Activated CD4-positive, alpha-beta memory T cell treated with anti-CD3 and anti-CD28 coated beads for 36 hours (primary cell): Measurements from ENCODE around the gene SART1. TPM values are rescaled to one million over a fixed set of nuclear protein-coding genes. Genes with fewer than 3 reads are reported as not detected.
"Not testable (repeated sequence)": the region's sequence is repeated elsewhere in the genome, so short reads cannot be mapped to it uniquely, and the experiment has no call there.

ENCODE experiments used
- CTCF ChIA-PET: fragments of 350-600 bp; sonication (Branson Sonifier 250); formaldehyde crosslinking; loops from one replicate; lab custom pipeline; 2021; ENCODE audit warnings: antibody characterized with exemption, inconsistent platforms; lab: Charles Lee
- POLR2A ChIA-PET: fragments of 350-600 bp; sonication (Branson Sonifier 250); formaldehyde crosslinking; loops from one replicate; lab custom pipeline; 2021; ENCODE audit warnings: antibody characterized with exemption; lab: Charles Lee
- DNase-seq: peaks from one replicate; pipeline ENCODE4 v3.0.0-alpha.2; 2020
- H3K27ac Mint-ChIP-seq: one replicate; pipeline ENCODE4 v1.8.0; 2021; ENCODE audit warnings: mixed read lengths
- H3K27me3 Mint-ChIP-seq: one replicate; pipeline ENCODE4 v1.8.0; 2021; ENCODE audit warnings: mixed read lengths
- H3K36me3 Mint-ChIP-seq: one replicate; pipeline ENCODE4 v1.8.0; 2021; ENCODE audit warnings: mixed read lengths
- H3K4me1 Mint-ChIP-seq: one replicate; pipeline ENCODE4 v1.8.0; 2021; ENCODE audit warnings: low read depth, mixed read lengths
- H3K4me3 Mint-ChIP-seq: one replicate; pipeline ENCODE4 v1.8.0; 2021; ENCODE audit warnings: mild to moderate bottlenecking, mixed read lengths
- H3K9me3 Mint-ChIP-seq: one replicate; pipeline ENCODE4 v1.8.0; 2021; ENCODE audit warnings: mixed read lengths
- intact Hi-C: fragments of 100-400 bp; cut with micrococcal nuclease; formaldehyde crosslinking; loops from one replicate; pipeline ENCODE4 v1.15.1; 2023
- total RNA-seq, 2 experiments: library from RNA; stranded (reverse); gene quantifications; one replicate each; pipeline ENCODE4 v1.2.3, GENCODE V29; 2021

SART1 gene
- total RNA-seq, 2 experiments from 2014 or later, result 59.1 to 60.5 TPM

- CTCF ChIA-PET, result interaction anchor here (3.1 kb wide), 1 partner anchor 66 kb away, joined by 11 read pairs; no protein-coding TSS in a partner anchor
- H3K27me3 Mint-ChIP-seq, POLR2A ChIA-PET, intact Hi-C loops, H3K36me3 Mint-ChIP-seq, H3K4me1 Mint-ChIP-seq, H3K9me3 Mint-ChIP-seq, DNase-seq, H3K27ac Mint-ChIP-seq, H3K4me3 Mint-ChIP-seq: not testable (repeated sequence)
These were observed 10.8 kb upstream of the SART1 start for GRCh38 chr11:65950711-65951110.

- H3K27ac Mint-ChIP-seq, H3K36me3 Mint-ChIP-seq, H3K4me1 Mint-ChIP-seq, H3K4me3 Mint-ChIP-seq, H3K27me3 Mint-ChIP-seq, DNase-seq, intact Hi-C loops, H3K9me3 Mint-ChIP-seq: not testable (repeated sequence)
- ChIA-PET CTCF (interaction anchor here (3.1 kb wide), 1 partner anchor 67 kb away, joined by 11 read pairs; no protein-coding TSS in a partner anchor), POLR2A (interaction anchor here (0.5 kb wide), 1 partner anchor 40 kb away, joined by 3 read pairs; no protein-coding TSS in a partner anchor)
These were observed 9.9 kb upstream of the SART1 start for GRCh38 chr11:65951641-65952040.

DNA sequence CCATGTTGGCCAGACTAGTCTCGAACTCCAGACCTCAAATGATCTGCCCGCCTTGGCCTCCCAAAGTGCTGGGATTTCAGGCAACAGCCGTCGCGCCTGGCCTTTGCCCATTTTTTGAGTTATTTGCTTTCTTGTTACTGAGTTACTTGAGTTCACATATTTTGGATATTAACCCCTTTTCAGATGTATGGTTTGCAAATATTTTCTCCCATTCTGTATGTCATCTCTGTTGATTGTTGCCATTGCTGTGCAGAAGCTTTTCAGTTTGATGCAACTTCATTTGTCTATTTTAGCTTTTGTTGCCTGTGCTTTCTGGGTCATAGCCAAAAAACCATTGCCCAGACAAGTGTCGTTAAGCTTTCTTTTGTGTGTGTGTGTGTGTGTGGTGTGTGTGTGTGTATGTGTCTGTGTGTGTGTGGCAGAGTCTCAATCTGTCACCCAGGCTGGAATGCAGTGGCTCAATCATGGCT, 9.4 kb upstream of the SART1 start:
- no peaks in the 10 kb centered on the region for H3K36me3 Mint-ChIP-seq
- H3K27me3 Mint-ChIP-seq, result no peaks in the 10 kb centered on the region
- no peak overlapping the region for H3K27ac Mint-ChIP-seq
- peaks cover 10% of the 10 kb centered on the region for H3K4me1 Mint-ChIP-seq
- ChIA-PET CTCF (interaction anchor here (3.1 kb wide), 1 partner anchor 68 kb away, joined by 11 read pairs; no protein-coding TSS in a partner anchor), POLR2A (interaction anchor here (0.5 kb wide), 1 partner anchor 40 kb away, joined by 3 read pairs; no protein-coding TSS in a partner anchor)
- no peaks in the 10 kb centered on the region for H3K9me3 Mint-ChIP-seq
- no peak overlapping the region for H3K4me3 Mint-ChIP-seq
- DNase-seq, result no peak
- intact Hi-C loops, result no loop called here

GRCh38 chr11:65953471-65953870, 8.1 kb upstream of the SART1 start:
- DNase-seq, result no peak
- Mint-ChIP-seq H3K27me3 (no peaks in the 10 kb centered on the region), H3K27ac (no peak overlapping the region), H3K9me3 (no peaks in the 10 kb centered on the region), H3K4me3 (no peak overlapping the region), H3K4me1 (peaks cover 17% of the 10 kb centered on the region), H3K36me3 (no peaks in the 10 kb centered on the region)
- POLR2A ChIA-PET, result no interaction called here
- intact Hi-C loops, result no loop called here
- CTCF ChIA-PET, result interaction anchor here (3.1 kb wide), 1 partner anchor 69 kb away, joined by 11 read pairs; no protein-coding TSS in a partner anchor

DNA sequence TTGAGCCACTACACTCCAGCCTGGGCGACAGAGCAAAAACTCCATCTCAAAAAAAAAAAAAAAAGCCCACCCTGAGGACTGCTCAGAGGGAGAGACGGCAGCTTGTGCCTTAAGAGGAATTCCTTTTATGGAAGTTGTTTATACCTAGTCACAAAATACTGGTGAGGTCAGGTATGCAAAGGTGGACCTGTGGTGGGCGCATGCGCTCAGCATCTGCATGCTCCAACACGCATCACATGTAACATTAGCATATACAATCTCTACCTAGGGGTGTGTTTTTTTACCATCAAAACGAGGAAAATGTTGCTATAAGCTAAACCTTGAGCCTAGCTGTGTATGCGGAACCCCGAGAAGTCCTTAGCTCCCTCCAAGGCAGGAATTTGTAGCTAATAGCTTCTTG, 6.8 kb upstream of the SART1 start:
- no peak for DNase-seq
- CTCF ChIA-PET, result interaction anchor here (1.0 kb wide), 1 partner anchor 70 kb away, joined by 5 read pairs; no protein-coding TSS in a partner anchor
- Mint-ChIP-seq H3K4me3 (no peak overlapping the region), H3K9me3 (no peaks in the 10 kb centered on the region), H3K36me3 (no peaks in the 10 kb centered on the region), H3K27ac (no peak overlapping the region), H3K27me3 (no peaks in the 10 kb centered on the region), H3K4me1 (peaks cover 17% of the 10 kb centered on the region)
- POLR2A ChIA-PET, result no interaction called here
- intact Hi-C loops, result no loop called here

GRCh38 chr11:65958291-65958690, 3.2 kb upstream of the SART1 start:
- intact Hi-C loops, result no loop called here
- POLR2A ChIA-PET, result interaction anchor here (0.6 to 1.6 kb wide), 2 partner anchors 68 to 211 kb away, joined by 4 read pairs; partner anchors contain the start of gene CCDC85B
- peak overlapping the region; percentile 78 for H3K27ac Mint-ChIP-seq

GRCh38 chr11:65958774-65959420, 2.6 kb upstream of the SART1 start:
- Mint-ChIP-seq H3K27ac (peak overlapping the region; percentile 78), H3K36me3 (peaks cover 10% of the 10 kb centered on the region), H3K27me3 (no peaks in the 10 kb centered on the region), H3K4me3 (no peak overlapping the region), H3K9me3 (no peaks in the 10 kb centered on the region), H3K4me1 (peaks cover 42% of the 10 kb centered on the region)
- ChIA-PET CTCF (interaction anchor here (3.6 to 6.7 kb wide), 2 partner anchors 71 to 73 kb away, joined by 15 to 39 read pairs; partner anchors contain the start of gene FIBP), POLR2A (interaction anchor here (0.5 to 1.6 kb wide), 3 partner anchors 17 to 210 kb away, joined by 4 to 5 read pairs (median 4); partner anchors contain the start of gene CCDC85B)
- intact Hi-C loops, result no loop called here
- no peak for DNase-seq

More at GRCh38 chr11:65958291-65958690, 3.2 kb upstream of the SART1 start:
- H3K27me3 Mint-ChIP-seq, result no peaks in the 10 kb centered on the region
- peaks cover 7% of the 10 kb centered on the region for H3K36me3 Mint-ChIP-seq
- no peak for DNase-seq
- H3K9me3 Mint-ChIP-seq, result no peaks in the 10 kb centered on the region
- peaks cover 36% of the 10 kb centered on the region for H3K4me1 Mint-ChIP-seq
- CTCF ChIA-PET, result interaction anchor here (3.6 to 6.7 kb wide), 2 partner anchors 70 to 73 kb away, joined by 15 to 39 read pairs; partner anchors contain the start of gene FIBP
- no peak overlapping the region for H3K4me3 Mint-ChIP-seq

GRCh38 chr11:65960824-65961266, 689 bp upstream of the SART1 start:
- no peaks in the 10 kb centered on the region for H3K27me3 Mint-ChIP-seq
- H3K4me1 Mint-ChIP-seq, result peaks cover 46% of the 10 kb centered on the region
- no peak for DNase-seq
- ChIA-PET CTCF (interaction anchor here (1.5 to 6.7 kb wide), 2 partner anchors 75 to 101 kb away, joined by 4 to 39 read pairs; partner anchors contain the start of gene MUS81), POLR2A (interaction anchor here (1.2 to 2.2 kb wide), 3 partner anchors 61 to 127 kb away, joined by 3 to 21 read pairs (median 4); partner anchors contain the start of genes CCDC85B, FIBP, FOSL1 and SNX32)
- peak overlapping the region; percentile 94 for H3K27ac Mint-ChIP-seq
- no peaks in the 10 kb centered on the region for H3K9me3 Mint-ChIP-seq
- intact Hi-C loops, result loop anchor here (1.0 to 2.0 kb wide), 4 partner anchors 41 to 101 kb away; partner anchors contain the start of genes BANF1, C11orf68, DRAP1 and EIF1AD
- peak overlapping the region; percentile 95 for H3K4me3 Mint-ChIP-seq
- H3K36me3 Mint-ChIP-seq, result peaks cover 23% of the 10 kb centered on the region

GRCh38 chr11:65962141-65962564, 619 bp downstream of the SART1 start:
- Mint-ChIP-seq H3K4me1 (peaks cover 36% of the 10 kb centered on the region), H3K4me3 (peak overlapping the region; percentile 95), H3K9me3 (no peaks in the 10 kb centered on the region), H3K36me3 (peaks cover 35% of the 10 kb centered on the region), H3K27ac (peak overlapping the region; percentile 94), H3K27me3 (no peaks in the 10 kb centered on the region)
- POLR2A ChIA-PET, result interaction anchor here (0.9 to 2.2 kb wide), 11 partner anchors 9 to 130 kb away, joined by 3 to 21 read pairs (median 3); partner anchors contain the start of genes BANF1, CCDC85B, EIF1AD and FIBP
- intact Hi-C loops, result no loop called here
- DNase-seq, result no peak
- CTCF ChIA-PET, result interaction anchor here (1.3 to 6.7 kb wide), 3 partner anchors 73 to 102 kb away, joined by 4 to 39 read pairs (median 14); partner anchors contain the start of genes FIBP and MUS81

DNA sequence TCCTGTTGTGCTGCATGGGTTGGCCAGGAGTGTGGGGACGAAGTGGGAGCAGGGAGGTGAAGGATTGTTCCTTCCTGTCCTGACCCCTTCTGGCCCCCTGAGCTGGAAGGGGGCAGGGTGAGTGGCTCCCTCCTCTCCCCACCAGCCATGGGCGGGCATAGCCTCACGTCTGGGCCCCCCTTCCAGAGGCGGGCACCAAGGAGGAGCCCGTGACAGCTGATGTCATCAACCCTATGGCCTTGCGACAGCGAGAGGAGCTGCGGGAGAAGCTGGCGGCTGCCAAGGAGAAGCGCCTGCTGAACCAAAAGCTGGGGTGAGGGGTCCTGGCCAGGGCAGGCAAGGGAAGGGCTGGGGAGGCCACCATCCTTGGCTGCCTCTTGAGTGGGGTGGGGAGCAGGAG, 3.4 kb downstream of the SART1 start:
- H3K27me3 Mint-ChIP-seq, result no peaks in the 10 kb centered on the region
- peaks cover 49% of the 10 kb centered on the region for H3K36me3 Mint-ChIP-seq
- intact Hi-C loops, result no loop called here
- ChIA-PET POLR2A (interaction anchor here (0.6 kb wide), 1 partner anchor 1698 kb away, joined by 5 read pairs; no protein-coding TSS in a partner anchor), CTCF (interaction anchor here (1.0 kb wide), 1 partner anchor 23 kb away, joined by 3 read pairs; no protein-coding TSS in a partner anchor)
- H3K4me1 Mint-ChIP-seq, result peaks cover 31% of the 10 kb centered on the region
- H3K27ac Mint-ChIP-seq, result no peak overlapping the region
- H3K4me3 Mint-ChIP-seq, result no peak overlapping the region
- no peaks in the 10 kb centered on the region for H3K9me3 Mint-ChIP-seq
- DNase-seq, result no peak

- peaks cover 55% of the 10 kb centered on the region for H3K36me3 Mint-ChIP-seq
- DNase-seq, result no peak
- H3K27ac Mint-ChIP-seq, result no peak overlapping the region
- H3K4me1 Mint-ChIP-seq, result peaks cover 31% of the 10 kb centered on the region
- H3K27me3 Mint-ChIP-seq, result no peaks in the 10 kb centered on the region
- POLR2A ChIA-PET, result no interaction called here
- no peak overlapping the region for H3K4me3 Mint-ChIP-seq
- no peaks in the 10 kb centered on the region for H3K9me3 Mint-ChIP-seq
- CTCF ChIA-PET, result interaction anchor here (1.0 kb wide), 1 partner anchor 22 kb away, joined by 3 read pairs; no protein-coding TSS in a partner anchor
- intact Hi-C loops, result no loop called here
These were observed 4.6 kb downstream of the SART1 start for GRCh38 chr11:65965986-65966762.
